IPS-NIHi7 (cell line): ENCODE results near the gene CYTH3.
"Not testable (repeated sequence)": the region's sequence is repeated elsewhere in the genome, so short reads cannot be mapped to it uniquely, and the experiment has no call there.

Experiments used
- DNase-seq: peaks from one replicate; pipeline ENCODE4 v3.0.0; 2012; ENCODE audit warnings: mixed read lengths; ENCODE audit errors: extremely low spot score

CYTH3 gene, protein sequence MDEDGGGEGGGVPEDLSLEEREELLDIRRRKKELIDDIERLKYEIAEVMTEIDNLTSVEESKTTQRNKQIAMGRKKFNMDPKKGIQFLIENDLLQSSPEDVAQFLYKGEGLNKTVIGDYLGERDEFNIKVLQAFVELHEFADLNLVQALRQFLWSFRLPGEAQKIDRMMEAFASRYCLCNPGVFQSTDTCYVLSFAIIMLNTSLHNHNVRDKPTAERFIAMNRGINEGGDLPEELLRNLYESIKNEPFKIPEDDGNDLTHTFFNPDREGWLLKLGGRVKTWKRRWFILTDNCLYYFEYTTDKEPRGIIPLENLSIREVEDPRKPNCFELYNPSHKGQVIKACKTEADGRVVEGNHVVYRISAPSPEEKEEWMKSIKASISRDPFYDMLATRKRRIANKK

DNA sequence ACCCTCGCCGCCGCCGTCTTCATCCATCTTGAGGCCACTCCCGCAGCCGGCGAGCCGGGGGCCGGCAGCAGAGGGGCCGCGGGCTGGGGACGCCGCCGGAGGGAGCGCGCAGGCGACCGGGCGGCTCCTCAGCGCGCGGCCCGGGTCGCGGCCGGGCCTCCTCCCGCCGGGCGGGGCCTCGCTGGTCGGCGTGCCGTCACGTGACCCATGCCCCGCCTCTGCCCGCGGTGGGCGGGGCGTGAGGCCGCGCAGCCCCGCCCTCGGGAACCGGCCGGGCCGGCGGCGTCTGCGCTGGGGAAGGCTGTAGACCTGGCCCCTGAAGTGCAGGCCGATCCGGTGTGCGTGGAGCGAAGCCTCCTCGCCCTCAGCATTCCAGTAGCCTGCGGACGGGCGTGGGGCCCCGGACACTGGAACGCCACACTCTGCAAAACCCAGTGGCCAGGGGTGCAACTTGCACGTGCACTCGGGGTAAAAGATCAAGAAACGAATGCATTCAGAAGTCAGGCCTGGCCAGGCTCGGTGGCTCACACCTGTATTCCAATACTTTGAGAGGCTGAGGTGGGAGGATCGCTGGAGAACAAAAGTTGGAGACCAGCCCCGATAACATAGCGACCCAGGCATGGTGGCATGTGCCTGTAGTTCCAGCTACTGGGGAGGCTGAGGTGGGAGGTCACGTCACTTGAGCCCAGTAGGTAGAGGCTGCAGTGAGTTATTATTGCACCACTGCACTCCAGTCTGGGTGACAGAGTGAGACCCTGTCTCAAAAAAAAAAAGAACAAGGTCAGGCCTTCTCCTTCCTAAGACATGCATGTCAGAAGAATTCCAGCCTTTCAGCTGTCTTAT lies at the start of gene CYTH3:
TSS of gene CYTH3 (minus strand) at position 144 of the 843 bp plus-strand sequence. CDS start at position 27, 117 bp downstream.
- peak; percentile 99 for DNase-seq

DNA sequence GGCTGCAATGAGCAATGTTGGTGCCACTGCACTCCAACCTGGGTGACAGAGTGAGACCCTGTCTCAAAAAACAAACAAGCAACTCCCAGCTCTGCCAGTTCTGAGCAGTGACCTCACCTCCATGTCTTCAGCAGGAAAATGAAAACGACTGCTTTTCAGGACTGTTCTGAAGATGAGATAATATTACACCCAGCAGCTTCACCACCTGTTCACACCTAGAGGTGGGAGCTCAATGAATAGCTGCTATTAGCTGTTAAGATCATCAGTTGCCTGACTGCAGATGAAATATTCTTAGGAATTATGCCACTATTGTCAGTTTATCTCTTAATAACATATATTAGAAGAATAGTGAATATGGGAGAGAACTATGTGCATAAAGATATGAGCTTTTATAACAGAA lies 48.4 kb upstream of the CYTH3 start:
- no peak for DNase-seq

DNA sequence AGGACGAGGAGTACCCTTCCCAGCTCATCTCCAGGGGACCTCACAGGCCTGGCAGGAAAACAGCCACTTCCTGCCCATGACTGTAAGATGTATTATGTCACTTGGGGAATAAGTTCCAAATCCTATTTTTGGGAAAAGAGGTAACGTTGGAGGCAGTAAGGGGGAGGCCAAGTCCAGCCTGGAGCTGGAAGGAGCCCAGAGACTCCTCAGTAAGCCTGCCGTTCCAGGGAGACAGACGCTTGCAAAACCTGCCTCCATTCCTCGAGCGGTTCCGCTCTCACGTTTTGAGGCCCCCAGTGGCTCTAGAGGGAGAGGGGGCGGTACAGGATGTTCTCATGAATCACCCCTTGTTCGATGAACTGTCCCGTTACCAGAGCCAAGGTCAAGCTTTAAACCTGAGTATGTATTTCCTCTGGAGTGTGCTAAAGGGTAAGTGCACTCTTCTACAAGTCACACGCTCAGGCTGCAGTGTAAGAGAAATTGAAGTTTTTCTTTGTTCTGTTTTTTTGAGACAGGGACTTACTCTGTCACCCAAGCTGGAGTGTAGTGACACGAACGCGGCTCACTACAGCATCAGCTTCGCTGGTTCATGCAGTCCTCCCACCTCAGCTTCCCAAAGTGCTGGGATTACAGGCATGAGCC lies 45.5 kb upstream of the CYTH3 start:
- peak; percentile 21 for DNase-seq

DNA sequence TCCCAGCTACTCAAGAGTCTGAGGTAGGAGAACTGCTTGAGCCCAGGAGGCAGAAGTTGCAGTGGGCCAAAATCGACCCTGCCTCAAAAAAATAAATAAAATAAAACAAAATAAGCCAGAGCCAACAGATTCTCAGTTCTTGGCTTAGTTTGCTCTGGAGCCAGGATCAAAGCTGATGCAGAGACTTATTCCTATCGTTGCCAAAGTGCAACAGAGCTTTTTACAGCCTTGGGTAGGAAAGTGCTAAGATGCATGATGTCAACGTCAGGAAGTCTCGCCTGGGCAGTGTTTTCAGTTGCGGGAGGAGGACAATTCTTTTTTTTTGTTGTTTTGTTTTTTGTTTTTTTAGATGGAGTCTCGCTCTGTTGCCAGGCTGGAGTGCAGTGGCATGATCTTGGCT lies 43.8 kb upstream of the CYTH3 start:
- no peak for DNase-seq

DNA sequence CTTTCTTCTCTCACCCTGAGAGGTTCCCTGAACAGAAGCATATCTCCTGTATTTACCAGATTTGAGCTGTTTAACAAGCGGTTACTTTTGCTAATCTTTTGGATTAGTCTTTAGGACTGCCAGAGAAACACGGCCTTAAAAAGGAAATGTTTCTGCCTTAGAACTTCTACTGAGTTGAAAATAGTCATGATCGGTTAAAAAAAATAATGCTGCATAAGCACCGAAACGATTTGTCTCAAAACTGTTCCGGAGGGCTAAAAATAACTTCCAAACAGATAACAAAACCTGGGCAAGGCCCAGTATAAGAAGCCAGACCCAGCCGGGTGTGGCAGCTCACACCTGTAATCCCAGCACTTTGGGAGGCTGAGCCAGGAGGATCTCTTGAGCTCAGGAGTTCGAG lies 43.3 kb upstream of the CYTH3 start:
- no peak for DNase-seq

DNA sequence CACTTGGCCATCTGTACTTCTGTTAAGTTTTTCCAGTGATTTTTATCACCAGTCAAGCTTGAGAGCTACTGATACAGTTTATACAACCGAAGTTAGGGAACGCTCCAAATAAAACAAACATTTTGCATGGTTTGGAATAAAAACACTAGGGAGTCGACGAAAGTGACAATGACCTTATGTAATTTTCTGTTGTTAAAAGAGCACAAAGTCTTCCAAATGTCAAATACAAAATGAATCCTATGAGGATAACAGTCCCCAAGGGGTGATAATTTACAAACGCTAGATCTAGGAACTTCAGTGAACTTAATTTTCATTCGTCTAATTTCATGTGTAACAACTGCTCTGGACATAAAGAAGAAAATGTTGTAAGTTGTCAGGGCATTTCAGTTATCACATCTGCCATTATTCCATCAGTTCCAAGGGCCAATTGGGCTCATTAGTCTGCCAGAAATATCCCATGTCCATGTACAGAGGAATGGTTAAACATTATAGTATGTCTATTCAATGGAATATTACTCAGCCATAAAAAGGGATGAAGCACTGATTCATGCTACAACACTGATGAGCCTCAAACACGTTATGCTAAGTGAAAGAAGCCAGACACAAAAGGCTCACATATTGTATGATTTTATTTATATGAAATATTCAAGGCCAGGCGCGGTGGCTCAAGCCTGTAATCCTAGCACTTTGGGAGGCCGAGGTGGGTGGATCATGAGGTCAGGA lies 38.0 kb upstream of the CYTH3 start:
- DNase-seq: no peak

DNA sequence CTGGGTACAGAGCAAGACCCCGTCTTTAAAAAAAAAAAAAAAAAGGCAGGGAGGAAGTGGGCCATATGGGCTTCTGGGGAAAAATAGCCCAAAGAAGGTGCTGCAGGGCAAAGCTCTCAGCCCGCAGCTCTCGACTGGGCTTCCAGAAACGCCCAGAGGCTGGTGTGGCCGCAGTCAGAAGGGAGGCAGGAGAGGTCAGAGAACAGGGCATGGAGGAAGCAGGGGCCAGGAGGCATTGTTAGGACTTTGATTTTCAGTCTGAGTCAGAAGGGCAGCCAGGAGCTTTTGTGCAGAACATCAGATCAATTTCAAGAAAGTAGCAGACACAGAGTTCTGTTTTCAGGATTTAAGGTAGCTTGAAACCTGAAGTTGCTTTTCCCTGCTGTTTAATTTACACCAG lies 35.3 kb upstream of the CYTH3 start:
- no peak for DNase-seq

DNA sequence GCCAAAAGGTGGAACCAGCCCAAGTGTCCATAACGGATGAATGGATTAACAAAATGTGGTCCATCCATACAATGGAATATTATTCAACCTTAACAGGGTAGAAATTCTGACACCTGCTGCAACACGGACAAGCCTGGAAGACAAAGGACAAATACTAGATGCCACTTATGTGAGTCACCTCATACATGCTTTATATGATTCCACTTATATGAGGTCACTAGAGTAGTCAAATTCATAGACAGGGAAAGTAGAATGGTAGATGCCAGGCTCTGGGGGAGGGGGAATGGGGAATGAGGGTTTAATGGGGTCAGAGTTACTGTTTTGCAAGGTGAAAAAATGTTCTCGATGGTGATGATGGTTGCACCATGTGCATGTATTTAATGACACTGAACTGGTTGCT lies 34.0 kb upstream of the CYTH3 start:
- DNase-seq: no peak

DNA sequence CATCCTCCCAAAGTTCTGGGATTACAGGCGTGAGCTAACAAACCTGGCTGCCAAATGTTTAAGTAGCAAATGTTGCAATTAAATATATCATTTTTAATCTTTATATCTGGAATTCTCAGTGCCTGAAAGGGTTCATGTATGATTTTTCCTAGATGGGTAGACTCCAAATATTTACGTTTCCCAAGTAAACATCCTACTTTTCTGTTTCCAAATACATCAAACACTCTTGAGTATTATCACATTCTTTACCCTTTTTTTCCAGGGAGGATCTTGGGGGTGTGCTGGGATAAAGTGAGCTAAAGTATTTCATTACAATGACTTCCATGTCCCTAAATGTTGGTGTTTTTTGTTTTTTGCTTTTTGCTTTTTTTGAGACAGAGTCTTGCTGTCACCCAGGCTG lies 32.9 kb upstream of the CYTH3 start:
- no peak for DNase-seq

DNA sequence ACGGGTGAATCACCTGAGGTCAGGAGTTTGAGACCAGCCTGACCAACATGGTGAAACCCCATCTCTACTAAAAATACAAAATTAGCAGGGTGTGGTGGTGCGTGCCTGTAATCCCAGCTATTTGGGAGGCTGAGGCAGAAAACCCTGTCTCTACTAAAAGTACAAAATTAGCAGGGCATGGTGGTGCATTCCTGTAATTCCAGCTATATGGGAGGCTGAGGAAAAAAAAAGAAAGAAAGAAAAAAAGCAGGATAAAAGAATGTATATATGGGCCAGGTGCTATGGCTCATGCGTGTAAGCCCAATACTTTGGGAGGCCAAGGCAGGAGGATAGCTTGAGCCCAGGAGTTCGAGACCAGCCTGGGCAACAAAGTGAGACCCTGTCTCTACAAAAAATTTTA lies 29.0 kb upstream of the CYTH3 start:
- DNase-seq: not testable (repeated sequence)

DNA sequence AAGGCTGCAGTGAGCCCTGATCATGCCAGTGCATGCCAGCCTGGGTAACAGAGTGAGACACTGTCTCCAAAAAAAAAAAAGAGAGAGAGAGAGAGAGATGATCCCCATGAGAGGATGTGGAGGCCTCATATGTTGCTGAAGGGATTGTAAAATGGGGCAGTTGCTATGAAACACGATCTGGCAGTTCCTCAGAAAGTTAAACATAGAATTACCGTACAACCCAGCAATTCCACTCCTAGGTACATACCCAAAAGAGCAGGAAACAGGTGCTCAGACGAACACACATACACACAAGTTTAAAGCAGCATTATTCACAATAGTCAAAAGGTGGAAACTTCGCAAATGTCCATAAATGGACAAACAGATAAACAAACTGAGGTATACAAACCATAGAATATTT lies 27.4 kb upstream of the CYTH3 start:
- no peak for DNase-seq

DNA sequence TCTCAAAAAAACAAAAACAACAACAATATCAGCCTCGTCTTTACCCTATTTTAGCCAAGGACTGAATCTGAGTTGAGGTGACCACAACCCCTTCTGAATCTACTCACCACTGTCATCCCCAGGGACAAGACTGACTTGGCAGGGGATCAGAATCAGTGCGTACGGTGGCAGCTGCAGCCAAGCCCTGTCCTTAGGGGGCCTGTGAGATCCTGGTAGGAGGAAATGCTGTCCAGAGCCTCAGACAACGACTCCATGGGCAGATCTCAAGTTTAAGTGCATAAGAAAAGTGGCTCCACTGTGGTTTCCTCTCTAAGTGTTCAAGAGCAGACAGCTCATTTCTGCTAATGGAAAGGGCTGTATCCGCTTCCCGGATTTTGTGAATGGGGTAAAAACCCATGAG lies 22.4 kb upstream of the CYTH3 start:
- DNase-seq: no peak

DNA sequence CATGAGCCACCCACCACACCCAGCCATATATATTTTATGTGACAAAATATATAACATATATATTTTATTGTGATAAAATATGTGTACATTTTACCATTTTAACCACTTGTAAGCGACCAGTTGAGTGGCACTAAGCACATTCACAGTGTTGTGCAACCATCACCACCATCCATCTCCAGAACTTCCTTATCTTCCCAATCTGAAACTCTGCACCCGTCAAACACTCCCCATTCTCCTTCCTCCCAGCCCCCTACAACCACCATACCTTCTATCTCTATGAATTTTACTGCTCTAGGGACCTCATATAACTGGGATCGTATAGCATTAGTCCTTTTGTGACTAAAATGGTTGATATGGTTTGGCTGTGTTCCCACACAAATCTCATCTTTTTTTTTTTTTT lies 20.8 kb upstream of the CYTH3 start:
- no peak for DNase-seq

DNA sequence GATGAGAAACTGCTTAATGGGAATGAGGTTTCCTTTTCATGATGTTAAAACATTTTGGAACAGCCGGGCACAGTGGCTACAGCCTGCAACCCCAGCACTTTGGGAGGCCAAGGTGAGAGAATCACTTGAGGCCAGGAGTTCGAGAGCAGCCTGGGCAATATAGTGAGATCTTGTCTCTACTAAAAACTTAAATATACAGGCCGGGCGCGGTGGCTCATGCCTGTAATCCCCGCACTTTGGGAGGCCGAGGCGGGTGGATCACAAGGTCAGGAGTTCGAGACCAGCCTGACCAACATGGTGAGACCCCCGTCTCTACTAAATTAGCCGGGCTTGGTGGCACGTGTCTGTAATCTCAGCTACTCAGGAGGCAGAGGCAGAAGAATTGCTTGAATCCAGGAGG lies 19.5 kb upstream of the CYTH3 start:
- DNase-seq: not testable (repeated sequence)

DNA sequence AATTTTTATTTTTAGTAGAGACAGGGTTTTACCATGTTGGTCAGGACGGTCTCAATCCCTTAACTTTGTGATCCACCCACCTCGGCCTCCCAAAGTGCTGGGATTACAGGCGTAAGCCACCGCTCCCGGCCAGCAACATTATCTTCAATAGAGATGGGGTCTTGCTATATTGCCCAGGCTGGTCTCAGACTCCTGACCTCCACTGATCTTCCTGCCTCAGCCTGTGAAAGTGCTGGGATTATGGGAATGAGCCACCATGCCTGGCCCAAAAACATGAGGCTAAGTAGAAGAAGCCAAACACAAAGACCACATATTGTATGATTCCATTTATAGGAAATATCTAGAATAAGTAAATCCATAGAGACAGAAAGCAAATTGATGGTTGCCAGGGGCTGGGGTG lies 19.1 kb upstream of the CYTH3 start:
- no peak for DNase-seq

DNA sequence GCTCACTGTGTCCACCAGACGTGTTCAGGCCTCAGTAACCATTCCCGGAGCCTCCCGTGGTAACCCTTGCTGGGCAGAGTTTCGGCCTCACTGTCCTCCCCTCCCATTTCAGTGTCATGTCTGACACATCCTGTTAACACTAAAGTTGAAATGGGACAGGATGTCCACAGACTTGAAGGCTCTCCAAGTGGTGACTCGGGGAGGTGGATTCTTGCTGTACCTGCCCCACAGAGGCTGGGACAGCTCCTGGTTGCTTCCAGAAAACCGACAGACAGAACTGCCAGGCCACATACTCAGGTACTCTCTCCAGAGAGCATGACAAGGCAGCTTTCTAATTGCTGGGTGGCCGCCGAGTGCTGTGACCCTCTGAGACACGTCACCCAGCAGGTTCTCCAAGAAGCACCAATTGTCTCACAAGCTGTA lies 17.9 kb upstream of the CYTH3 start:
- no peak for DNase-seq

DNA sequence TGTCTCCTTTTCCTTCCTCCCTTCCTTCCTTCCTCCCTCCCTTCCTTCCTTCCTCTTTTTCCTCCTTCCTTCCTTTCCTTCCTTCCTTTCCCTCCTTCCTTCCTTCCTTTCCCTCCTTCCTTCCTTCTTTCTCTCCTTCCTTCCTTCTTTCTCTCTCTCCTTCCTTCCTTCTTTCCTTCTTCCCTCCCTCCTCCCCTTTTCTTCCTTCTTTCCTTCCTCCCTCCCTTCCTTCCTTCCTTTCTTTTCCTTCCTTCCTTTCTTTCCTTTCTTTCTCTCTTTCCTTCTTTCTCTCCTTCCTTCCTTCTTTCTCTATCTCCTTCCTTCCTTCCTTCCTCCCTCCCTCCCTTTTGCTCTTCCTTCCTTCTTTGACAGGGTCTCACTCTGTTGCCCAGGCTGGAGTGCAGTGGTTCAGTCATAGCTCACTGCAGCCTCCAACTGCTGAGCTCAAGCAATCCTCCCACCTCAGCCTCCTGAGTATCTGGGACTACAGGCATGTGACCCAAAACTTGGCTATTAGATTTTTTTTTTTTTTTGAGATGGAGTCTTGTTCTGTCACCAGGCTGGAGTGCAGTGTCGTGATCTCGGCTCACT lies 15.9 kb upstream of the CYTH3 start:
- DNase-seq: no peak

DNA sequence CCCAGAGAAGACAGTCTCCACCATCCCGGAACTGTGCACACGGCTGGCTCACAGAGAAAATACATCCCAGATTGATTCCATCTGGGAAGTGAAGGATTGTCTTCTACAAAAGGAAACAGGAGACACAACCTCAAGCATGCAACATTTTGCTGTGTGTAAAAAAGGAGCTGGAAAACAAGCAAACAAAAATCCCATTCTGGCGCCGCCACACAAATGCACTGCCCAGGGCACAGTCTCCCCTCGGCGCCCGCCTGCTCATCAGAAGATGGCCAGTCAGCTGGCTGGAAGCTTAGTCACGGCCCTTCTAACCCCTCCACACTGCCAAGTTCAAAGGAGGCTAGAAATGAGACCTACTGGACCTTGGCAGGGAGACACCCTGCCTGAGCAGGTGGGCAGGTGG lies 14.1 kb upstream of the CYTH3 start:
- DNase-seq: no peak

DNA sequence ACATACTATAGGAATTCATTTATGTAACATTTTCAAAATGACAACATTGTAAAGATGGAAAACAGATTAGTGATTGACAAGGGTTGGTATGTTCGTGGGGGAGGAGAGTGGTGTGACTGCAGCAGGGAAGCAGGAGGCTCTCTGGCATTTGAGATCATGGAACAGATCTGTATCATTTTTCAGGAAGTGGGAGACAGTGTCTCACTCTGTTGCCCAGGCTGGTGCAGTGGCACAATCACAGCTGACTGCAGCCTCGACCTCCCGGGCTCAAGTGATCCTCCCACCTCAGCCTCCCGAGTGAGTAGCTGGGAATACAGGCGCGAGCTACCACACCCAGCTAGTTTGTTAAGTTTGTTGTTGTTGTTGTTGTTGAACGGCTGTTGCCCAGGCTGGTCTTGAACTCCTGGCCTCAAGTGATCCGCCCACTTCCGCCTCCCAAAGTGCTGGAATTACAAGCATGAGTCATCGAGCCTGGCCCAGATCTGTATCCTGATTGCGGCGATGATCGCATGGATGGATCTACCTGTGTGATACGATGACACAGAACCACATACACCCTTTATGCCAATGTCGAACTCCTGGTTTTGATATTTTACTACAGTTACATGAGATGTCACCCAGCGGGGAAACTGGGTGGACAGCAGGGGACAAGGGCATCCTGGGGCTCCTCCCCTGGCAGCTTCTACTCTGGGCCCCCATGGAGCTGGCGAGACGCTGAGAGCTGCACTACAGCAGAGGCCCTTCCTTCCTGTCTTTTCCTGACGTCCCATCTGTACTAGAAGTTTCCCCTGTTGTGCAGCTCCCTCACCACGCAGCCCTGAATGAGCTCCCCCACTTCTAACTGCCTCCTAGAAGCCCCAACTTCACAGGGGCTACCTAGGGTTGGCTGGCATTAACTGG lies 12.3 kb upstream of the CYTH3 start:
- DNase-seq: no peak

DNA sequence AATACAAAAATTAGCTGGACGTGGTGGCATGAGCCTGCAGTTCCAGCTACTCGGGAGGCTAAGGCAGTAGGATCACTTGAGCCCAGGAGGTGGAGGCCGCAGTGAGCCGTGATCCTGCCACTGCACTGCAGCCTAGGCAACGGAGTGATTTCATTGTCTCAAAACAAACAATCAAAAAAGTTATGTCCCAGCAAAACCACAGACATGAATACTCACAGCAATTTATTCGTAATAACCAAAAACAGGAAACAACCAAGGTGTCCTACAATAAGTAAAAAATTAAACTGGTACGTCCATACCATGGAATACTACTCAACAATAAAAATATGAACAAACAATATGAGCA lies 11.6 kb upstream of the CYTH3 start:
- DNase-seq: no peak
